SKM-1 treated with dmso at 0.1 percent for 144 hours (cell line): ENCODE data around the gene SFMBT2.

ENCODE experiments used
- DNase-seq: peaks from one replicate; lab custom pipeline; 2025; ENCODE audit not compliant: unreplicated experiment; lab: John Stamatoyannopoulos, UW

The SFMBT2 gene

DNA sequence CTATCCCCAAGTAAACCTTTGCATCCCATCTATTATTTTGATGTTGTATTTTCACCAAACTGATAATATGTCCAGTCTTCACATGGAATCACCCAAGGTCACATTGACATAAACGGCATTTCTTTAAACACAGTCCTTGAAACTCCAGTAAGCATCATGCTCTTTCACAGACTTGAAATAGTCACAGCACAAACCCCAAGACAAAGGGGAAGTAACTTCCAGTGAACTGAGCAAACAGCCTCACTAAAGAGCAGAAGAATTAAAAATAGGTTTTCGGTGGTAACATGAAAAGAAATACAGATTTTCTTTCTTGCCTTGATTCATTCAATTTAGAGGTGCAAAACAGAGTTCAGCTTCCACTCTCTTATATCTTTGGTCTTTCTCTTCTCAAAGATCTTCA is 253.7 kb downstream of the SFMBT2 start:
- DNase-seq = peak; percentile 15

DNA sequence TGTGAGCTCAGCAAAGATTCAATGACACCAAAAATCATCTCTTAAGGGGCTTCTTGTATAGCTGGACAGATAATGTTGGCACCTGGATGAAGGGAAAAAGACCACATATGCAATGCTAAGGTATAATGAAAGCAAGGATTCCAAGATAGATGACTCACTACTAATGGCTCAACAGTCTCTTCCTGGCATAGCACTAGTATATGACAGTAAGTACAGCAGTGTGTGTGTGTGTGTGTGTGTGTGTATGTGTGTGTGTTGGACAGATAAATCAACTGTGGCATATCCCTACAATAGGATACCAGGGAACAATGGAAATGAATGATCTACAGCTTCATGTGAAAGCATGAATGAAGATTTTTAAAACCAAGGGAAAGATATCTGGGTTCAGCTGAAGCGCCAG is 257.1 kb downstream of the SFMBT2 start:
- no peak for DNase-seq

DNA sequence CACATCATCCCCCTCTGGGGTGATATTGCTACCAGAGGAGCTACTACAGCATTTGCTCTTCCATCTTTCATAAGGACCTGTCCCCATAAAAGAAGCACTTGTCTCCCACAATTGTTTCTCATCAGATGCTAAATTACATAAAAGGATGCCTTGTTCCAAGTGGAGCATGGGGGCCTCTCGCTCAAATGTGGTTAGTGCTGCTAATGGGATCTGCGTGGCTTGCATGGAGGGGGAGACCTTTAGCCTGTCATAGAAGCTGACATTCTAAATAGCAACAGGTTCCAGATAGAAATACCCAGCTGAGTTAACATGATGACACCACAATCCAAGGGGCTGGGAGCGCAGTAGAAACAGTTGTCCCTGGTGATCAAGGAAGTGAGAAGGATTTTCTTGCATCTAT is 257.9 kb downstream of the SFMBT2 start:
- DNase-seq = no peak

DNA sequence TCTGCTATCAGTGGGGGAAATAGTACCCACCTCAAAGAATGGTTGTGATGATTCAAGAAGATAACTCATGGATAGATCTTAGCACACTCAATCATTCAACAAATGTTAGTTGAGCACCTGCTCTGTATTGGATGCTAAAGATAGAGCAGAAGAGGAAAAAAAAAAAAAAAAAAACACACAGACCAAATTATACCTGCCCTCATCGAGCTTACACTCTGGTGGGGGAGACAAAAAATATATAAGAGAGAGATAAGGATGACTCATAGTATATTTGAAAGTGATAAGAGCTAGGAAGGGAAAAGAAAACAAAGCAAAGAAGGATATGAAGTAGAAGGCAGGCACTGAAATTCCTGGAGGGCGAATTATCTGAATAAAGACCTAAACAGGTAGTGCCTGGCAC is 258.5 kb downstream of the SFMBT2 start:
- DNase-seq = no peak

DNA sequence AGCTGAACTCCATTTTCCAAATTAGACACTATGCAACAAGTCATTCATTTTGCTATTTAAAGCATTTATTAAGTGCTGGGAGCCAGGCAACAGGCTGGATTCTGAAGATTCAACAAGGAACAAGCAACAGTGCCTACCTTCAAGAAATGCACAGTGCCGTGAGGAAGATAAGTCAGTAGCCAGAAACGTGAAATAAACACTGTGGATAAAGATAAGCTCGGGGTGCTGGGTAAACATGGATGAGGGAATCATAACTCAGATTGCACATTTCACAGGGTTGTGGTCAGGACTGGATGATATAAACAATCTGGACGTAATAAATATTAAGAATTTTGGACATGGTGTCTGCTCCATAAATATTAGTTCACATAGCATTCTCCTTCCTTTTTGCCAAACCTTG is 259.3 kb downstream of the SFMBT2 start:
- DNase-seq = no peak

DNA sequence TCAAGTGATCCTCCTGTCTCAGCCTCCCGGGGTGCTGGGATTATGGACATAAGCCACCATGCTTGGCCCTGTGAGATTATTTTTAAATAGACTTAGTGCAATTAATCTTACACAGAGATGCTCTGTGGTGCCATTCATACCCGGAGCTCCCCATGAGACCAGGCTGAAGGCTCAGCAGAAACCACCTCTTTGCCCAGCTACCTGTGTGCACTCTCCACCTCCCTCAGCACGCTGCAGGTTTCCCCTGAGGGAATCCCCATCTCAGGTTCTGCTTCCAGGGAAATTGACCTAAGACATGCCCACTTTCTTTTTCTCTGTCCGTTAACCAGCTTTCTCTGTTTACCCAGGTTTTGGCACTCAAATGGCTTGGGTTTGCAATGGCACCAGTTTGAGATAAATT is 260.5 kb downstream of the SFMBT2 start:
- no peak for DNase-seq

DNA sequence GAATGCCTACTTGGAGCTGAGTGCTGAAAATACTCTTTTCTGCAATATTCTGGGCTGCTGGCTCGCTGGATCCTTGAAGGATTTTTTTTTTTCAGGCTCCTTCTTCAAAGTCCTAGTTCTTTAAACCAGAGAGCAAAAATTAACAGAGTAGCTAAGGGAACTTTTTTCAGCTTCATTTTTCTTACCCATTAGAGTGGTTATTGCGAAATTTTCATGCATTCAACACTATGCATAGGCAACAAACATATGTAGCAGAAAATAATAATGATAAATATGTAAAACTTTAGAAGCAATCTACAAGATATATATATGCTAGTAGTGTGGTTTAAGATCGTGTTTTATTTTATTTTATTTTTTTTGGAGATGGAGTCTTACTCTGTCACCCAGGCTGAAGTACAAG is 264.6 kb downstream of the SFMBT2 start:
- no peak for DNase-seq

DNA sequence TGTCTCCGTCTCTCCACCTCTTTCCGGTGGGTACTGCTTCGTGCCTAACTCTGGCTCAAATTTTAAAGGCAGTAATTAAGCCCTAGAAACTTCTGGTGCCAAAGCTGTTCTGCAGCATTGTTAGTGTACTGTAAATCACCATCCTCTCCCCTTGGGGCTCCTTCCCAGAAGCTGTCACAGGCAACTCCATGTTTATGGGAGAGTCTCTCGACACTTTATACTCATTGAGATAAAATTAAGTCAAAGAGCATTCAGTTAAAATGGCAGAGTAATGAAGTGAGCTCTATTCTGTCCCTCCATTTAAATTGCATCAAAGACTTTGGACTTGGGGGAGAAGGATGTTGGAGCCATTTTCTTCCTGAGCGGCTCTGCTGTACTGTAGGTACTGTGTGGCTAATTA is 274.8 kb downstream of the SFMBT2 start:
- DNase-seq = no peak

DNA sequence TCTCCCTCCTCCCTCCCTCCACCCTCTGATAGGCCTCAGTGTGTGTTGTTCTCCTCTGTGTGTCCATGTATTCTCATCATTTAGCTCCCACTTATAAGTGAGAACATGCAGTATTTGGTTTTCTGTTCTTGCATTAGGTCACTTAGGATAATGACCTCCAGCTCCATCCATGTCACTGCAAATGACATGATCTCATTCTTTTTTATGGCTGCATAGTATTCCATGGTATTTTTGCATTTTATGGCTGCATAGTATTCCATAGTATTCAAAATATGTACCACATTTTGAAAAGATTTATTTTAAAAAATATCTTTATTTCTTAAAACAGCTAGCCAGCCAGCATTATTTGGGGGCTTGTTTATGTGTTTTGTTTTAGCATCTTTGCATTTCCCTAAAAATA is 275.6 kb downstream of the SFMBT2 start:
- DNase-seq = no peak

DNA sequence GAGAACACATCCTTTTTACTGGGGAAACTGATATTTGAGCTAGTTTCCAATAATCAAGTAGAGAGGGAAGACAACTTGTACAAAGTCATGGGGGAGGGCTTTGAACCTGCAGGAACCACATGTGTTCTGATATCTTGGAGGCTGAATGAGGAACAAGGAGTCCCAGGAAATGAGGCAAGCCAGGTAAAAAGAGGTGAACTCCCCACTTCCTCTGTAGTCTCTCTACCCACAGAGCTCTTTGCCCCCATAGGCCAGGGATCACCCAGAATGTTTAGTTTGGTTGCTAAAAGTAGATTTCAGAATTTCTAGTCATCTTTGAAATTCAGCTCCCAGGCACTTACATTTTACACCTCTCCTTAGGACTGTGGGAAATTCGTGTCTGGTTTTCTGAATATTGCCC is 276.4 kb downstream of the SFMBT2 start:
- peak; percentile 7 for DNase-seq

DNA sequence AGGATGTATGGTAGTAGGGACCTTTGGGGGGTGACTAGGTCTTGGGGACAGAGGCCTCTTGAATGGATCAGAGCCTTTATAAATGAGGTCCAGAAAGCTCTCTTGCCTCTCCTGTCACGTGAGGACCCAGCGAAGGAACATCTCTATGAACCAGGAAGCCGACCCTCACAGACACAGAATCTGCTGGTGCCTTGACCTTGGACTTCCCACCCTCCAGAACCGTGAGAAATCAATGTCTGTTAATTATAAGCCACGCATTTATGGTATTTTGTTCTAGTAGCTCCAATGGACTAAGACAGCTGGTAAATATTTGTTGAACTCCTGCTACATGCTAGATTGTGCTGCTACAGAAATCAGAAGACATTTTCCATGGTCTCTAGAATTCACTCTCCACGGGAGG is 276.9 kb downstream of the SFMBT2 start:
- DNase-seq = no peak

DNA sequence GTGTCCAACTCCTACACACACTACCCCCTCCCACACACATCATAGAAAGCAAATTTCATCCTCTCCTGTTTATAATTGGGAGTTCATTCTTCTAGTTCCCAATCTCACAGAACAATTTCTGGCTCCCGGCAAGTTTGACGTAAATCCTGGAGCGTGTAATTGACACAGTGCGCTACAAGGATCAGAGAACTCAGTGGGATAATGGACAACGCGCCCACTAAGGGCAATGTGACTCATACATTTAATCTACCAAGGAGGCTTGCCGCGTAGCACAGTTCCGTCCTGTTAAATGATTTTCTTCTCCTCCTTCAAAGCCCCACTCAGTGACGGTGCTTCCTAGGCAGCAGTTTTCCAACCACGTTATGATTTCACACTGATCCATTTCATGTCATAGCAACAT is 277.6 kb downstream of the SFMBT2 start:
- DNase-seq = no peak

DNA sequence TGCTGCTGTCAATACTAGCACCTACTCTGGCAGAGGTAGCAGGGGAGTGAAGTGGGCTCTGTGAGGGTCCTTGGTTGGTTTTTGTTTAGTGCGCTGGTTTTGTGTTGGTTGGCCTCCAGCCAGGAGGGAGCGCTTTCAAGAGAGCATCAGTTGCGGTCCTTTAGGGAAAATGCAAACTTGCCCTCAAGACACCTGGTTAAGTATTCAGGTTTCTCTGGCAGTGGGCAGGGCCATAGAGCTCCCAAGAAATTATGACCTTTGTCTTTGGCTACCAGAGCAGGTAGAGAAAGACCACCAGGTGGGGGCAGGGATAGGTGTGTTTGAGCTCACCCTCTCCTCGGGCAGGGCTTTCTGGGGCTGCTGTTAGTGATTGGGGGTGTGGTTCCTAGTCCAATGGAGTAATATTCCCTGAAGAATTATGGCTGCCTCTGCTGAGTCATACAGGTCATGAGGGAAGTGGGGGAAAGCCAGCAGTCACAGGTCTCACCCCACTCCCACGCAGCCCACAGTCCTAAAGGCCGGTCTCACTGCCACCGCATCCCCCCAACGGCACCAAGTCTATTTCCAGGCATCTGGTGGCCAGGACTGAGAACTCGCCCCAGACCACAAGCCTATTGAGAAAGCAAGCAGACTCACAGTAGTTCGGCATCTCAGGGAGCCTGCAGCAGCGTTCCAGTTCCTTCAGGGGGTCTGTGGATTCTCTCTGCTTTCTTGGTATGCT is 280.5 kb downstream of the SFMBT2 start:
- DNase-seq = peak; percentile 31

DNA sequence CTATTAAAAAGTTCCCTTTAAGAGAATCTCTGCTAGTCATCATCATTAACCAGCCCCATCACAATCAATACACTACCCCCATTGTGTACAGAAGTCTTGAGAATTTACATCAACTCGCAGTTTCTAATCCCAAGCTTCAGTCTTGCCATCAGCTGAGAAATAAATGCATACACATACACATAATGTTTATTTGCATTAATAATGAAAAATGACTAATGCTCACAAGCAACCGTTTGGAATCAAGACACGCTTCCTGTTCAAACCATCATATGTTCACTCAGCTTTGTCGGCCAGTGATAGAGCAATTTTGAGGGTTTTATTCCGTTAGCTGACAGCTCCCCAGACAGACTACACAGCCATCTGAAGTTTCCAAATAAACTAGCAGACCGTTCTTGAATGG is 287.1 kb downstream of the SFMBT2 start:
- no peak for DNase-seq

DNA sequence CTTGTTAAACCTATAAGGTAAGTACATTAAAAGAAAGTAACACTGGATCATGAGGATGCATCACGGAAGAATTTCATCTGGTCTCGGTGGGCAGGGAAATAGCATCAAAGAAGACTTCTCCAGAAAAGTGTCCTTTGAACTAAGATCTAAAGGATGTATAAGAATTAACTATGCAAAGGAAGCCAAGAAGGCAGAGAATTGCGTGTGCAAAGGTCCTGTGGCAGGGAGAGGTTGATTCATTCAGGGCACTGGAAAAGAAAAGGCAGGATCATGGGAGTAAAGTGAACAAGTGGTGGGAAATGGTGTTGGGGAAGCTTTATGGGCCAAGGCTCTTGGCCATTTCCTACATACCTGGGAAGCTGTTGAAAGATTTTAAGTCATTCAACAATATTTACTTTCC is 288.3 kb downstream of the SFMBT2 start:
- DNase-seq = no peak

DNA sequence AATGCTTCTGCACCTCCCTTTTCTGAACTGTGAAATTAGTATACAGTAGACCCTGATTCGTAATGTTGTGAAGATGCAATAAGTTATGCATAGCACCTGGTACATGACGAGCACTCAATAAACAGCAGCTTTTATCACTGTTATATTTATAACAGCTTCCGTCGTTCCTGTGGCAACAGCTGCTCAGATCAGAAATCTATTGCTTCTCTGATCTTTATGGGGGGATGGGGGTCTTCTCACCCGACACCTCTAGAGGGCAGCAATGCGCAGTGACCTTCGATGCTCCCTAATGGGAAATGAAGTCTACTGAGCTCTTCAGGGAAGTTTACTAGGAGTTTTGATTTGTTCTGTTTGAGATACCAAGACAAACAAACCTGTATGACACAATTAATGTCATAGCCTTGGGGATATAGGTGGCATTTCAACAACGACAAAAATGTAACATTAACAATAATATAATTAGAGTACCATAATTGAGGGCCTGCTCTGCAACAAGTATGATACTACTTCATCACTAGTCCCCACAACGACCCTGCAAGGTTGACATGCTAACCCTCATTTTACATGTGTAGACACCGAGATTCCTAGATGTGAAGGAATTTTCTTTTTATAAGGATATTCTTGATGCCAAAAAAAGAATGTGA is 289.6 kb downstream of the SFMBT2 start:
- peak; percentile 9 for DNase-seq

DNA sequence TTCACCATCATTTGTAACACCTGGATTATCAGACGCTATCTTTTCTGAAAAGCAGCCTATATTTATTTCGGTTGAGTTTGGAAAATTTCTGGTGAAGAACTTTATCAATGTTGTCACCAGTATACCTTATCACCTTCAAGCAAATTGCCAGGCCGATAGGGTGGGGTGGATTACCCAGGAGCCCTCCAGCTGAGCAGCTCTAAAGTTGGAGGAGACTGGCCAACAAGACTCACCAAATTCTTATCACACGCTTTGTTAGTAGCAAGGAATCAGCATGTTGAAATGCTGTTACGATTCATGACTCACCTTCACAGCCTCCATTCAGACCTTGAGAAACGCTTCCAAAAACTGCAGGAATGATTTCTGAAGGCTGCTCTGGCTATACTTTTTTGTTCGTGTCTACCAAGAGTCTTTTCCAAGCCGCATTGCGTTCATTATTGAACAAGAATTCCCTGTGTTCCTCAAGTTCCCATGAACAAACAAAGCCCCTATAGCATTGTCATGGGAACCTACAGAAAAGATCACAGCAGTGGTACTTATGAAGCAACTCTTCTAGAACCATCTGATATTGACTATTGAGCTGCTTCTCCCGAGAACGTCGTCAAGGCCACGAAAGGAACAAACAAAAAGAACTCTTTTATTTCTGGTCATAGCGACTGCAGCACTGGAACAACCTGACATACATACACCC is 291.4 kb downstream of the SFMBT2 start:
- no peak for DNase-seq

DNA sequence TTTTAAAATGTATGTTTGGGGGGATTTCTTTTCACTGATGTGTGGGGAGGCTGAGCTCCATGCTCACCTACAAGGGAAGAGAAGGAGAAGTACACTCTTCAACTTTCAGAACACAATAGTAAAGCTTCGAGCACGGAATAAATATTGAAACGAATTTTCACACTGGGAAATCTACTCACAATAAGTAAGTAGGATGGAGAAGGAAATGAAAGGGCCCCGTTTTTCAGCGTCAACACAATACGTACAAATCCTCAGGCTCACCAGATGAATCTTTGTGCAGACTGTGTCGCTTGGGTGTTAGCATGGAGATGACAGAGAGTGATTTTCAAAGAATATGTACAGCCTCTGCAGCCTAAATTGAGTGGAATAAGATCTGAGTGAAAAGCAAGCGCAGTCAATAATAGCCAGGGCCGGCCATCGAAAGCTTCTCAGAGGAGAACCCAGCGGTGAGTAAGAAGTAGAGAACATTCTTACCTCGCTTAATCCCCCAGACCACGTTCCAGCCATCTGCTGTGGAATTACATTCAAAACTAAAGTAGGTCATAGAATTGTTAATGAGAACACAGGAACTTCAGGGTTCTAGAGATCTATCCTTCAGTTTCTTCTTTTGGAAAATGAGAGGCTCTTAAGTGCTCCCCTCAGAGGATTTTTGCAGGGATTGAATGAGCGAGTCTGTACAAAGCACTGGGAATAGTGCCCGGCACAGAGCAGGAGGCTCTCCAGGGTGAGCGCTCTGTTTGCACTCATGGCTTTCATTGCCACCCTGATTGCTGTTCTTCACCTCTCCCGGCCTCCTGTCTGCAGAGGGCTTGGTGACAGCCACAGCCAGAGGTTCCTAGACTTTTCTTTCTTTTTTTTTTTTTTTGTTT is 292.8 kb downstream of the SFMBT2 start:
- DNase-seq = no peak

DNA sequence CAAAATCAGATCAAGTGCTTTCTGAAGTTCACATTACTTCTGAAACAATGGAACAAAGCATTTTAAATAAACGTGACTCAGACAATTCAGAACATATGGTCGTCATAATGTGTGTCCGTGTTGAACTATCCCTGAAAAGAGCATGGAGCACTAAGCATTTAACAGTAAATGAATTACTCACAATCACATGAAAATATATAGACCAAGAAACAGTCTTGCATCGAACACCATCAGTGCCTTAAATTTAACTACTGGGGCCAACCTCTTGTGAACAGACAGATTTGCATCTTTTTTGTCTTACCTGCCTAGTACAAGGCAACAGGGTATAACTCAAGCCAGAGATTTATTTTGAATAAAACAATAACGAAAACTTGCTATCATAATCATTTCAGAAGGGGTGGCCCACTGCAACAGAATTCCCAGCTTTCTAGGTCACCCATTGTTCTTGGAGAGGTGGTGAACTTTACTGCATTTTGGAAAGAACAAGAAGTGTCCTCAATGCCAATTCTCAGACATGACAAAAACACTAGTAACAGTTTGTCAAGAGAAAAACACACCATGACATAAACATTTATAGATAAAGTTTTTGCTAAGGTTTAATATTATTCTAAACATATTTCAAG is 293.5 kb downstream of the SFMBT2 start:
- no peak for DNase-seq

DNA sequence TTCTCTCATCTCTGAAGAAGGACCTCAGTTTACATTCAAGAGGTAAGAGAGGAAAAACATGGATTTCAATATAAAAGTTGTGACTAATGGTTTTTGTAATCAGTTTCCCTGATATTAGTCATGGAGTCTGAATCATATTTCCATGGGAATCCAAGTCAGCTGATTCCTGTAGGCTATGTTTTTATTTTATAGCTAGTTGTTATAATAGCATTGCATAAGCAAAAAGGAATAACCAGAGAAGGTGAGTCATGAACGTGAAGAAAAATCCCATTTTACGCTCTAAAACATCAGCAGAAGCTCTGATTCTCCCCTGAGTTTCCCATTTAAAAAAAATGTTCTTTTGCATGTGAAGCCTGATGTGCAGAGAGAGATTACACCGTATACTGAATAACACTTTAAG is 299.3 kb downstream of the SFMBT2 start:
- no peak for DNase-seq

DNA sequence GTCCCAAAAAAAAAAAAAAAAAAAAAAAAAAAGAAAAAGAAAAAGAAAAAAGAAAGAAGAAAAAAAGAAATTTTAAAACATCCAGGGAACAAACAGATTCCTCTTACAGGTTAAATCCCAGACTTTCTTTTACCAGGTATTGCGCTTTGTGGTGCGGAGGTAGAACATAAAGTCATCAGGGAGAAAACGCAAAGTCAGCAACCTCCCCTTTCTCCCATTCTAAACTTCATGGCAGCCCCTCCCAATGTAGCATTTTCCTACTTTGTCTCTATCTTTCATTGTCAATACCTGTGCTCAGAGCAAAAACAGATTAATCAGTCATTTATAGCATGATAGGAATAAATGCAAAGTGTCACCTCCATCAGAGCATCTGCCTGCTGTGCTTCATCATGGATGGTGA is 299.7 kb downstream of the SFMBT2 start:
- no peak for DNase-seq
